NCI-H2107 (cell line): ENCODE results near the gene PIGH.
"Not testable (repeated sequence)": the region's sequence is repeated elsewhere in the genome, so short reads cannot be mapped to it uniquely, and the experiment has no call there.

Source experiments
- DNase-seq: peaks from one replicate; lab custom pipeline; 2025; lab: John Stamatoyannopoulos, UW

Gene PIGH

GRCh38 chr14:67599698-67600561, at the start of gene PIGH:
PIGH (minus strand) TSS chr14:67600268; CDS start chr14:67600203, 65 bp downstream.
- peak; percentile 92 for DNase-seq

- DNase-seq: no peak
Measured at GRCh38 chr14:67646131-67646530, 46.1 kb upstream of the PIGH start.

- no peak for DNase-seq
Measured at GRCh38 chr14:67645414-67645813, 45.3 kb upstream of the PIGH start.

GRCh38 chr14:67644428-67644827, 44.4 kb upstream of the PIGH start:
- no peak for DNase-seq

- DNase-seq: no peak
Measured at GRCh38 chr14:67643713-67644112, 43.6 kb upstream of the PIGH start.

GRCh38 chr14:67641902-67642749, 42.1 kb upstream of the PIGH start:
- DNase-seq: no peak

- DNase-seq: no peak
Measured at GRCh38 chr14:67641480-67641879, 41.4 kb upstream of the PIGH start.

- DNase-seq: no peak
Measured at GRCh38 chr14:67638642-67639041, 38.6 kb upstream of the PIGH start.

- peak; percentile 68 for DNase-seq
Measured at GRCh38 chr14:67636361-67636919, 36.4 kb upstream of the PIGH start.

- DNase-seq: no peak
Measured at GRCh38 chr14:67633451-67634147, 33.5 kb upstream of the PIGH start.

GRCh38 chr14:67630938-67631337, 30.9 kb upstream of the PIGH start:
- no peak for DNase-seq

GRCh38 chr14:67630186-67630585, 30.1 kb upstream of the PIGH start:
- no peak for DNase-seq

GRCh38 chr14:67627519-67627918, 27.5 kb upstream of the PIGH start:
- no peak for DNase-seq

GRCh38 chr14:67626131-67626530, 26.1 kb upstream of the PIGH start:
- DNase-seq: not testable (repeated sequence)

- peak; percentile 84 for DNase-seq
Measured at GRCh38 chr14:67623114-67623513, 23.0 kb upstream of the PIGH start.

- DNase-seq: peak; percentile 67
Measured at GRCh38 chr14:67622675-67623074, 22.6 kb upstream of the PIGH start.

GRCh38 chr14:67620217-67620785, 20.2 kb upstream of the PIGH start:
- DNase-seq: peak; percentile 80

GRCh38 chr14:67619446-67620216, 19.6 kb upstream of the PIGH start, which contains the start of gene ARG2:
ARG2 (plus strand) TSS chr14:67619920; CDS start chr14:67619978, 58 bp downstream.
- peak; percentile 99 for DNase-seq

GRCh38 chr14:67618617-67619063, 18.6 kb upstream of the PIGH start:
- peak; percentile 56 for DNase-seq

- DNase-seq: no peak
Measured at GRCh38 chr14:67610491-67610890, 10.4 kb upstream of the PIGH start.
